HG03521 (cell line): Measurements from ENCODE around the gene HMGXB3.

Source experiments
- ATAC-seq: cut with Tn5 transposase; IDR thresholded peaks from one replicate; pipeline ENCODE4 v1.9.1; 2021; ENCODE audit warnings: mild to moderate bottlenecking, moderate library complexity; ENCODE audit not compliant: unreplicated experiment

HMGXB3 gene

DNA sequence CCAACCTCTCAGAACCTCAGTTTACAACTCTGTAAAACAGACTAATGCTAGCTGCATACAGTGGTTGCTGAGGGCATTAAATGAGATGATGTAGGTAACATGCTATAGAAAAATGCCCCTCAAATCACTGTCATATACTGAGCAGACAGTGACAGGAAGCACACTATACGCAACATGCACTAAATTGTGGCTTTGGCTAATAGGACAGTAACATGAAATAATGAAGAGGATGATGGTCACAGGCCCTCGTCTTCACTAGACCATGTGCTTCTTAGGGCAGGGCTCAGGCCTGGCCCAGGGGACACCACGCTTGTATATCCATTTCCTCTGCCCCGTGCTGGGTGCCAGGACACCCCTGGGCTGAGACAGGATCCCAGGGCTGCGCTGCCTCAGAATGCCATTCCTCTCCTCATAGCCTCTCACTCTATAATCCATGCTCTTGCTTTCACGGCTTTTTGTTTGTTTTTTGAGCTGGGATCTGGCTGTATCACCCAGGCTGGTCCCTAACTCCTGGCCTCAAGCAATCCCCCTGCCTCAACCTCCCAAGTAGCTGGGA, 66.9 kb downstream of the HMGXB3 start:
- ATAC-seq: no peak

DNA sequence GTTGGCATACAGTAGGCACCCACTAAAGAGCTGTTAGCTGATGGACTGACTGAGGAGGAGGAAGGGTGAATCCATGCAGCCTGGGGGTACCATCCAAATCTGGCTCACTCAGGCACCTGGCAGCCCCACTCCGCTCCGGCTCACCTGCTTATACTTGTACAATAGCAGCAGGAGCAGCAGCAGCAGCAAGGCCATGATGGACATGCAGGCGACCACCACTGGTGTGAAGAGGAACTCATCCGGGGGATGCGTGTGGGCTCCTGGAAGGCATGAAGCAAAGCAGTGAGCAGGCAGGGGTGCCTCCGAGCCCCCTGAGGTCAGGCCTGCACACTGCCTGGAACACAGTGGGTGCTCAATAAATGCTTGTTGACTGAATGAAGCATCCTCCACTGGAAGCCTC, 67.5 kb downstream of the HMGXB3 start:
- no peak for ATAC-seq

DNA sequence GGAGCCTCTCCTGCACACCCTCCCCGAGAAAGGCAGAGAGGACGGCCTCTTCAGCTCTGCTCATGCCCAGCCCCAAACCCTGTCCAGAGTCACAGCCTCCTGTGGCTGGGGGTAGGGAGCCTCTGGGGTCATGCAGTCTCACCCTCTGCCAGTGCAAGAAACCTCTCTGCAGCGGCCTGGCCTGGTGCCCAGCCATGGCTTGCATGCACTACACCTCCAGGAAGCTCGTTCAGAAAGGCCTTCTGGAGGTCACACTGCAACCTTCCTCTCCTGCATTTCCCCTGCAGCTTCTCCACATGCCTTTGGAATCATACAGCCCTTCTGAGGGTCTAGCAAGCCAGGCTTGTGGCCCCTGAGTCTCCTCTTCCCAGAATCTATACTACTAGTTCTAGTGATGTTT, 67.9 kb downstream of the HMGXB3 start:
- no peak for ATAC-seq

DNA sequence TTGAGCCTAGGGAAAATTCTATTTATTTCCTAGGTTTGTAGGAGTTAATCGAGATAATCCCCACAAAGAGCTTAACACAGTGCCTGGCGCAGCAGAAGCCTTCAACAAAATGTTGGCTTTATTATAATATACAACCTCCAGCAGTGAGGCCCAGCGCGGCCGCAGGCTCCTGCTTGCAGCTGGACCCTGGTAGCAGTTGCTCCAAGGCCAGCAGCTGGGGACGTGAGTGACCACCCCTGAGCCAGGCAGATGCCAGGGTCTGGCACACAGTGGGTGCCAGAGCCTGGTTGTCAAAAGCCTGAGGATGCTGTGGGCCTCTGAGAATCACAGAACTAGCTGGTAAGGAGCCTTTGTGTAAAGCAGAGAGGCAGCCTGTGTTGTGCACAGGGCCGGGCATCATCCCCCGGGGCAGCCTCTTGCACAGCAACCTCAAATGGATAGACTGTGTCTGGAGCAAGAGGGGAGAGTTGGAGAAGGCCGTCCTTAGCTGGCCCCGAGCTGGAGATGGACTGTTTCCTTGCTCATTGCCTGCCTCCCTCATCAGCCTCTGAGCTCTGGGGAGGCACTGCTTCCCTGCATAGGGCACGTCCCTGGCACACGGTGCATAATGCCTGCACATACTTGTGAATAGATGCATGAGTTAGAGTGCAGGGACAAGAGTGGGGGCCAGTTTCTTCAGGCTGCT, 68.6 kb downstream of the HMGXB3 start:
- no peak for ATAC-seq

DNA sequence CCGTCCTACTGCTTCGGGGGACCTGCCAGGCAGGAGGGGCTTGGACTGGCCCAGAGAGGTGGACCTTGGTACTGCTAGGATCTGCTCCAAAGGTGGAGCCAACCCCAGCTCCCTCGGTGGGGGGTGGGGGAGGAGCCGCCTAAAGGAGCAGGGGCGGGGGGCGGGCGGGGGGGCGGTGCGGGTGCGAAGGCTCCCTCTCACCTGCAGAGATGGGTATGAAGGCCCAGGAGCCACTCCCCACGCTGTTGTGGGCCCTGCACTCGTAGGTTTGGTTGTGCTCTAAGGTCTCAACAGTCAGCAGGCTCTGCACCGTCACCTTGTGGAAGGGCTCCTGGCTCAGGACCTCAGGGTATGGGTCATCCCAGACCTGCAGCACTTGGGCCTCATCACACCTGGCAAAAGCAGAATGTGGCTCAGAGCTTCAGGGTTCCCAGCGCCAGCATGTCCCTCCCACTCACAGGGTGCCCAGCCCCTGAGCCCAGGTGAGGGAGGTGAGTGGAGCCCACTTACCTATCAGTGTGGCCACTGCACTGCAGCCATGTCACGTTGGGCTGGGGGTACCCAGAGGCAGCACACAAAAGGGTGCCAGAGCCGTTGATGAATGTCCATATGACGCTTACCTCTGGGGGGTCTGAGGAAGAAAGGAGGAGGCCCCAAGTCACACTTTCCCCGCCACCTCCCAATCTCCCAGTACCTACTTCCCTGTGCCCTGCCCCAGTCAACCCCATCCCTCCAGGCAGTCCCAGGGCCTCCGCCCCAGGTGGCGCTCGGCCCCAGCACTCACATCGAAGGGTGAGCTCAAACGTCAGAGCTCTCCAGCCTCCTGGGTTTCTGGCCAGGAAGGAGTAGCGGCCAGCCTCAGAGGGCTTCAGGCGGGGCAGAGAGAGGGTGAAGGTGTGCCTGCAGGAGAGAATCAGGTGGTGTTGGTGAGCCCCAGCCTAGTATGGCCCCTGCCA, 69.4 kb downstream of the HMGXB3 start:
- no peak for ATAC-seq

DNA sequence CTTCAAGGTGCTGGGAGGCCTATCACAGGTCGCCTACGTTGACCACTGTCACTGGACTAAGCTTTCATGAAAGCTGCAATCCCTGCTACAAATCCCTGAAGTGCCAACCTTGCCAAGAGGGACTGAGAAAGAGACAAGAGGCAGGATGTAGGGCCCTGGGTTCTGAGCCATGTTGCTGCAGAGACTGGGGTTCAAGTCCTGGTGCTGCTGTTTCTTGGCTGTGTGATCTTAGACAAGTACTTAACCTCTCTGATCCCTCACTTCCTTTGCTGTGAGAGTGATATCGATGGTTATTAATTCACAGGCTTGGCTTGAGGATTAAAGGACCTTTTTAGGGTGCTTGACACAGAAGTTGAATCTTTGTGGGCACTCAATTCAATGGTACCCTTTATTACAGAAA, 70.3 kb downstream of the HMGXB3 start:
- no peak for ATAC-seq

DNA sequence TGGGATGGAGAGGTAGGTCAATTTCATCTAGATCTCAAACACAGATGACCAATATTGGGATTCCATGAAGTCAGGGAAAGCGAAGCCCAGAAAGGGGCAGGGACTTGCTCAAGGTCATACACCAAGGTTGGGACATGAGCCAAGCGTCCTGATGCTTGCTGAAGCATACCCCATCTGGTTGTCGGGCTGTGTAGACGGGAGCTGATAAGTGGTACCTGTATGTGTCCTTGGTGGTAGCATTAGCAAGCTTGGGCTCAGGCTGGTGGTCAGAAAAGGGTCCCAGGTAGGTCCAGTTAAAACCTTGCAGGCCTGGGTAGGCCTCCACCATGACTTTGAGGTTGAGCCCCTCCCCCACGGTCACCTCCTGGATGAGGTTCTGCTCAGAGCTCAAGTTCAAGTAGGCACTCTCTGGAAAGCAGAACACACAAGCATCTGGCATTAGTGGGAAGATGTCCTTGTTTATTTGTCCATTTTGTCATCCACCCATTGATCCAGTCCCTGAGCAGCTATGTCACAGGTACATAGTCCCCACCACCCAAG, 72.6 kb downstream of the HMGXB3 start:
- ATAC-seq: no peak

DNA sequence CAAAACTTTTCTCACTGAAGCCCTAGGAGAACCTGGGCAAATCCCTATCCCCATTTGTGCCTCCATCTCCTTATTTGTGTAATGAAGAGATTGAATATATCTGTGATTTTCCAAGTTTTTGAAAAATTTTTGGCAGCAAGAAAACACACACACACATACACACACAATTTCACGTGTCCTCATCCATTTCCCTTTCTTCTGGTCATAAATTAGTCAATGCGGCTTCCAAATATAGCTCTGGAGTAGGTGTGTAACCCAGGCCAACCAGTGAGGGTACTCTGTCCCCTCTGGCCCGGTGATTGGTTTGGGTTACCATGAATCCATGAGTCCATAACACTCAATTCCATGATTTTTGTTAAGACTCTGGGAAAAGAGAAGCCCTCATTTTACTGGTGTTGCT, 73.1 kb downstream of the HMGXB3 start:
- ATAC-seq: no peak

DNA sequence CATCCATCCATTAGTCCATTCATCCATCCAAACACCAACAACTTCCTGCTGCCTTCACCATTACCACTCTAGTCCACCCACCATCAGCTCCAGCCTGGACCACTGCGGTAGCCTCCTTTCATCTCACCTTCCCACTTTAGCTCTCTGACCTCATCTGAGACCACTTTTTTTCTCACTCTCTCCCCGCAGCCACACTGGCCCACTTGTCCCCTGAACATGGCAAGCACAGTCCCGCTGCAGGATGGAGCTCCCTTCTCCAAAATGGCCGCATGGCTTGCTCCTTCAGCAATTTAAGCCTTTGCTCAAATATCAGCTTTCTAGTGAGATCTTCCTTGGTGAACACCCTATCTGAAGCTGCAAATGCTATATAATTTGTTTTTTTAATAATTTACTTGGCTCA, 74.7 kb downstream of the HMGXB3 start:
- no peak for ATAC-seq

DNA sequence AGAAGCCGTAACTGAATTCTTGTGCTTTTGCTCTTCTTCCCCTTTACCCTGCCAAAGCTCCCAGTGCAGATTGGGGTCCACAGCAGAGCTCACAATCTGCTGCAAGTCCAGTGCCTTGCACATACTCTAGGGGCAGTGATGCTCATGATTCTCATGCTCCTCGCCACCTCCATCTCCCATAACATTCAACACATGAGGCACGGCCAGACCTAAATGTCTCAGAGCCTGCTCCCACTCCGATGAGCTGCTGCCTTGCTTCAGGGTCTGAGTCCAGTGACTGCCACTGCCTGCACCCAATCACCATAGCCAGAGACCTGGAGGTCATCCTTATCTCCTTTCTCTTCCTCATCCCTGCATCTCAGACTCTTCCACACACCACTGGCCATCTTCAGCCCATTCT, 75.3 kb downstream of the HMGXB3 start:
- ATAC-seq: no peak

DNA sequence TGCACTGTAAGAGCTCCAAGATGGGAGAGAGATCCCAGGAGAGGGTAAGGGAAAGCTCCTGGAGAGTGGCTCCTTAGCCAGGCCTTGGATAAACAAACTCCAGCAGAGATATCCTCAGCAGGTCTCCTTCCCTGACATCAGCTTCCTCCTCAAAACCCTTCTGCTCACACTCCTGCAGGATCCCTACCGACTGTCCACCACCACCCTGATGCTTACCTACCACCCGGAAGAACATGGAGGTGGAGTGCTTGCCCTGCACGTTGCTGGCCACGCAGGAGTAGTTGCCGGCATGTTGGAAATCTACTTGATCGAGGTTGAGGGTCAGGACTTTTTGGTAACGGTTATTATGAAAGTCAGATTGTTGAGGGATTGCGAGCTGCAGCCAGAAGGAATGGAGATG, 76.5 kb downstream of the HMGXB3 start:
- no peak for ATAC-seq

DNA sequence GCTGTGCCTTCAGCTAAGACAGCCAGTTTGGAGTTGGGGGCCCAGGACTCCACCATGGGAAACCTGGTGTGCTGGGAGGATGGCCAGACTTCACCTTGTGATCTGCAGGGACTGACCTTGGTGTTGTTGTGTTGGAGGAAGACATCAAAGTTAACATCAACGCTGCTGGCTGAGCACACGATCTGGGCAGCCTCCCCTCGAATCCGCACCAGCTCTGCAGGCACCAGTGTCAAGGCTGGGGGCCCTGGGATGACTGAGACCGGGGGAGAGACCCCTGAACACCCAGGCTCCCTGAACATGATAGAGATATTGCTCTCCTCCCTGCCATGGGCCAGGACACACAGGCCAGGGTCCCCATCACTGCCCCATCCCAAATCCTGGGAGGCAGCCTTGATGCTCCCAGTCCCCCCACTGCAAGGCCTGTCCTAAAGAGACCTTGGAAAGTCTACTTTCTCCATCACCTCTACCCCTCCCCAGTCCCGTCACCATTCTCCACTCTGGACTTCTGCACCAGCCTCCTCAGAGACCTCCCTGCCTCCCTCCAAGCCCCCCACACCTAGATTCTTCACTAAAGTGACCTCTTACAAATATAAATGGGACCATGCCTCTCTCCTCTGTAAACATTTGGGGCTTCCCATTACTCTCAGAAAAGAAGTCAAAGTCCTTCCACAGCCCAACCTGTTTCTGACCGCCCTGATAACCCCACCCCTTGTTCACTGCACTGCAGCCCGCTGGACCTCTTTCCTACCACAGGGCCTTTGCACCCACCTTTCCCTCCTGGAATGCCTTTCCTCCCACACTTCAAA, 77.7 kb downstream of the HMGXB3 start:
- ATAC-seq: no peak

DNA sequence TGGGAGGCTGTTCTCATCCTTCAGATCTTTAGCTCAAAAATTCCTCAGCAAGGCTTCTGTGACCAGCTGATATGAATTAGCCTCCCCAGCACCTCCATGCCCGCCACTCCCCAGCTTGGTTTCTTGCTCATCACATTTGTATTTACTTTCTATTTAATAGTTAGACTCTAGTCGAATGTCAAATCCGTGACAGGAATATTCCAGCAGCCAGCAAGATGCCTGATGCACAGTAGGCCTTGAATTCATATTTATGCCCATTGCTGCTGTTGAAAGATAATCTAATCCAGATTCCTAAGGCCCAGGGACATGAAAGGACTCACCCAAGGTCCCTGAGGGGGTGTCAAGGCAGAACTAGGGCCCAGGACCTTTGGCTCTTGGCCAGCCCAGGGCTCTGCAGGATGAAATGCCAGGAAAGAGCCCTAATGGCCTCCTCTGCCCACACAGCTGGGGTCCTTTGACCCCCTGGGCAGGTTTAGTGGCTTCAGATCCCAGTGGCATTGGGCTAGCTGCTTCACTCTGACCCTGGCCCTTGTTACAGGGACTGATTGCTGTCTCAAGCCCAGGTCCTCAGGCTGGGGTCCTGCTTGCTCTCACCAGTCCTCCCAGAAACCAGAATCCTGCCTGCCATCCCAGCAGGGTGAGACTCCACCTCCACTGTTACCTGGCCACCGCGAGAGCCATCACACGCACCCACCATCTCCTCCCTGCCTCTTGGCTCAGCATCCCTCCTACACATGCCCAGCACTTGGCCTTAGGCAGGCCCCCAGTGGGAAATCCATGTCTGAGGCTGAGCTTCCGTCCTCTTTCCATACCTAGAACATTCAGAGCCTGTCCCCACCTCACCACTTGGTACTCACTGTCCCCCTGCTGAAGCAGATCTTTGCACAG, 78.5 kb downstream of the HMGXB3 start:
- ATAC-seq: no peak

DNA sequence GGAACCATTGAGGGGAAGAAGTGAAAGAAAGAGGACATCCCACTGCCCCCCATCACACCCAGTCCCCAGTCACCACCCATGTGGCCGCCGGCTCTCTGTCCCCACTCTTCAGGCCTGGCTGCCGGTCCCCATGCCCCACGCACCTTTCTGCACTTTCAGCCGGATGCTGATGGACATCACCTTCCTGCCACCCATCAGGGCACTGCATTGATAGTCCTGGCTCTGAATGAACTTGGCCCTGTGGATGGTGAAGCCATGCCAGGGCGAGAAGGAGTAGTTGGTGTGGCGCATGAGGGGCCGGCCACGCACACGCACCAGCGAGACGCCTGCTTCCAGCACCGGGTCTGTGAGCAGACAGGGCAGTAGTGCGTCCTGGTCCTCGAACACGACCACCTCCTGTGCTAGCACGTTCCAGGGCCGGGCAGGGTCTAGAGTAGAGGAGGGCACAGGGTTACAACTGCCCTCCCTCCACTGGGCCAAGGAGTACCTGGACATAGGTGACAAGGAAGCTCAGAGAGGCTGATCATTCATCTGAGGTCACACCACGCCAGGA, 79.4 kb downstream of the HMGXB3 start:
- no peak for ATAC-seq

DNA sequence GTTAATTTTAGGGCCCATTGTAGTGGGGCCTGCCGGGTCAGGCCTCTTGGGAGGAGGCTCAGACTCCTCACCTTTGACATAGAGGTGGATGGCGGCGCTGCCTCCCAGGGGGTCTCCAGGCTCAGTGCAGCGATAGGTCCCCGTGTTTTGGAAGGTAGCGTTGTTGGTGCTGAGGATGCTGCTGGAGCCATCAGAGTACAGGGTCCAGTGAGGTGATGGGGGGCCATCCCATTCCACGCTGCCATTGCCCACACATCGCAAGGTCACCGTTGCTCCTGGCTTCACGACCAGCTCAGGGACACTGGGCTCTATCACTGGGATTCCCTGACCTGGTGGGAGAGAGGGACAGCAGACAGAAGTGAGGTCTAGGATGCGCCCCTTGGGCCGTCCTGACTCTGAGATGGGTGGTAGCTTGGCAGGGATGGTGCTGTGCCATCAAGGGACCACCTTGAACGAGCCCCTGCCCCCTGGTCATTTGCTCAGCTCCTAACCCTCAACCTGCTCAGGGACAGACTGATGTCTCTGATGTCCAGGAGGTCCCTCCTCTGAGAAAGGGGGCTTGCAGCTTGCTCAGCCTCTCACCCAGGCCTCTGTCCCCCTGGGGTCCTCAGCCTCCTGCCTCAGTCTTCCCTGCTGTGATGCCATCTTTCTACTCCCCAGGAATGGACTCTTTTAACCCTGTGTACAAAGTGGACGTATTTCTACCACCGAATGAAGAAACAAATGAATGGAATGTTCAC, 80.3 kb downstream of the HMGXB3 start:
- no peak for ATAC-seq

DNA sequence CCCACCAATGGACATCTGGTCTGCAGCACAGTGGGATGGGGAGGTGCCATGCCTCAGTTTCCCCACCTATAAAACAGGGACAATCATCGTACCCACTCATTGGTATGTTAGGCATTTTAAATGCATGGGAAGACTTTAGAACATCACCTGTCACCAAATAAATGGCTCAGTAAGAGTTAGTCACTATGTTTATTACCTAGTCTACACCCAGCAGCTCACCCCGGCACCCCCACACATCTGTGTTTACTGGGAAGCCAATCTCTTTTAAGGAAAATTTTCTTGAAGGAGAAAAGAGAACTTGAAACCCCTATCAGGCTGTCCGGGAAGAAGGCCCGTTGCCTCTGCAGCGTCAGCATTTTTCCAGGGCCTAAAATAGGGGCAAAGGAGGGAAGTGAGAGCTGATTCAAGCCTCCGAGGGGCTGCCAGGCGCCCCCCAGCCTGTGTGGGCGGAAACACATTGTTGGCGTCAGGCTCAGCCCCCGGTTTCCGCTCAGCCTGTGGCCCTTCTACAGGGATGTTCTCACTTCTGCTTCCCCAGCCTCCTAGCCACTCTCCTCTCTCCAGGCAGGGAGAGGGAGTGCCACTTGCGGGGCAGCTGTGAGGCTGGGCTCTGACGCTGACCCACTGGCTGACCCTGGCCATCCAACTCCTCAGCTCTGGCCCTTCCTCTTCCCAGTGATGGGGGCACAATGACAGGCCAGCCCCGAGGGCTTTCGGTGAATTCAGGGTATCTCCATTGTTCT, 81.2 kb downstream of the HMGXB3 start:
- ATAC-seq: peak; percentile 52

DNA sequence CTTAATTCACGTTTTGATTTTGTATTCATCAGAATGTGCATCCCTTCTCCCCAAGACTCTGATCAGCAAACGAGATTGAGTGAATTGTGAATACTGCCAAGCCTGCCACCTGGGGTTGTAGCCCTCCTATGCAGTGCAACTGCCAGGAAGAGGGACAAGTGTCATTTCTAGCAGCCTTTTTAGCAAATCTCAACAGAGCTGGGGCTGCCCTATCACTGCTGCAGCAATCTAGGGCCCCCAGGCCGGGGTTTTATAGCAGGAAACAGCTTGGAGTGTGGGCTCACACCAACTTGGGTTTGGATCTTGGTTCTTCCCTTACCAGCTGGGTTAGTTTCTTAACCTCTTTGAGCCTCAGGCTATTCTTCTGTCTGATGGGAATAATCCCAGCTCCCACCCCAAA, 81.8 kb downstream of the HMGXB3 start:
- no peak for ATAC-seq

DNA sequence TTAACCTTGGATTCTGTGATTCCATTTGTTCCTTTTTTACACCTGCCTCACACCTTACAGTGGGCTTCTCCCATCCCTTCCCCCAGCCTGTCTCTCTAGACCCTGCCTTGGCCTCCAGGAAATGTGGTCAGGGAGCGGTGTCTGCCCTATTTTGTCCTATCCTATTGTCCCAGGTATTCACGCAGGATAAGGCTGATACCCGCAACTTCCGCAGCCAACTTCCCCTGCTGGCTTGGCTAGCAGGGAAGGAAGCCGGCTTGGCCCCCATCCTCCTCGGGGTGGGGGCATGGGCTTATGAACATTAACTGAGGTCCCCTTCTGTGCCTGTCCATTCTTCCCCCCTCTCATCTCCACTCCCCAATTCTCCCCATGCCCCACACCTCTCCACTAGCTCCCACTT, 82.3 kb downstream of the HMGXB3 start:
- no peak for ATAC-seq
